Measurements from ENCODE around the gene SH3D19. TPM values are rescaled to one million over a fixed set of nuclear protein-coding genes. Genes with fewer than 3 reads are reported as not detected.

The SH3D19 gene
- polyA plus RNA-seq, 1 donor from 2014 or later, result 0.10 TPM

DNA sequence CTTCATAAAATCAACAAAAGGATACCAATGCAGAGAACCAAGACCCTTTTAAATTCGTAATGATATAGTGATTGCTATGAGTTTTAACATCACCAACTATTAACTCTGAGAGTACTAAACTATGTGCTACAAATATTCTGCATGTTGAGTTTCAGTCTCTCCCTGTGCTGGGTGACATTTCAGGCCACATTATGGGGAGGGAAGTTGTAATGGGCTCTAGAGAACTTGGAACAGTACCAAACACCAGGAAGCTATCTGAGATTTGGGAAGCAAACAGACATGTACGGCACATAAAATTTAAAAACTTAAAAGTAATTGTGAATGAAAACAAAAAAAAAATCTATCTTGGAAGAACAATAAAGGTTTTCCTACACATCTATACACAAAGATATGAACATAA, 108.1 kb downstream of the SH3D19 start:
- Mint-ChIP-seq H3K4me3 (no peak overlapping the region), H3K4me1 (no peaks in the 10 kb centered on the region), H3K9me3 (peaks cover 0 to 3% (median 0%) of the 10 kb centered on the region in 3 donors), H3K36me3 (no peaks in the 10 kb centered on the region), H3K27ac (no peak overlapping the region), H3K27me3 (peaks cover 2% of the 10 kb centered on the region)

DNA sequence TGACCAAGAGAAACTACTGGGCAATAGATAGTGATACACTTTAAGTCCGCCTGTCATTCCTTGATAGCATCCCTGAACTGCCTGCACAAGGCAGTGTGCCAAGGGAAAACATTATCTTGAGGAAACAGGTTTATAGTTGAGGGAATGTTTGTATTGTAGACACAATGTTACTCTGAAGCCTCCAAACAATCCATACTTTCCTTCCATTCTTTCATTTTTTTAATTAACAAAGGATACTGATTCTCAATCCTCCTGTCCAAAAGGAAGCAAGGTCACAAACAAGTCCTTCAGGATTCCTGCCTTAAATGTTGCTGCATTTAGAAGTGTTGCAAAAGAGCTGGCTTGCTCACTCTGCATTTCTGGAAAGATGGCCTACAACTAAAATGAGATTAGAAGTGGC, 110.1 kb downstream of the SH3D19 start:
- H3K9me3 Mint-ChIP-seq, result peaks cover 0 to 3% (median 0%) of the 10 kb centered on the region in 3 donors
- no peak overlapping the region for H3K4me3 Mint-ChIP-seq
- H3K4me1 Mint-ChIP-seq, result no peaks in the 10 kb centered on the region
- no peaks in the 10 kb centered on the region for H3K36me3 Mint-ChIP-seq
- H3K27me3 Mint-ChIP-seq, result peaks cover 5% of the 10 kb centered on the region
- no peak overlapping the region for H3K27ac Mint-ChIP-seq

DNA sequence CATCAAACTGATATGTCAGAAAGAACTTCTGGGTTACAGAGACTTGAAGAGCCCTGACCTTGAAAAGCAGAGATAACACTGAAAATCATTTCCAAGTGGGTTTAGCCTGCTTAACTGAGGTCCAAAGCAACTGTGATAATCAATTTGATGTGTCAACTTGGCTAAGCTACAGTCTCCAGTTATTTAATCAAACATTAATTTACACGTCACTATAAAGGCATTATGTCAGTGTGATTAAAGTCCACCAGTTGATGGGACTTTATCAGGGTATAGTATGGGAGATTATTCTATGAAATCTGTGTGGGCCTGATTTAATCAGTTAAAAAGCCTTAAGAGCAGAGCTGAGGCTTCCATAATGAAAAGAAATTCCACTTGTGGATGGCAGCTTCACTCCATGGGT, 117.5 kb downstream of the SH3D19 start:
- H3K4me3 Mint-ChIP-seq, result no peak overlapping the region
- H3K4me1 Mint-ChIP-seq, result peaks cover 0 to 2% (median 0%) of the 10 kb centered on the region in 3 donors
- H3K27ac Mint-ChIP-seq, result no peak overlapping the region
- no peaks in the 10 kb centered on the region for H3K9me3 Mint-ChIP-seq
- H3K36me3 Mint-ChIP-seq, result no peaks in the 10 kb centered on the region
- peaks cover 3% of the 10 kb centered on the region for H3K27me3 Mint-ChIP-seq

DNA sequence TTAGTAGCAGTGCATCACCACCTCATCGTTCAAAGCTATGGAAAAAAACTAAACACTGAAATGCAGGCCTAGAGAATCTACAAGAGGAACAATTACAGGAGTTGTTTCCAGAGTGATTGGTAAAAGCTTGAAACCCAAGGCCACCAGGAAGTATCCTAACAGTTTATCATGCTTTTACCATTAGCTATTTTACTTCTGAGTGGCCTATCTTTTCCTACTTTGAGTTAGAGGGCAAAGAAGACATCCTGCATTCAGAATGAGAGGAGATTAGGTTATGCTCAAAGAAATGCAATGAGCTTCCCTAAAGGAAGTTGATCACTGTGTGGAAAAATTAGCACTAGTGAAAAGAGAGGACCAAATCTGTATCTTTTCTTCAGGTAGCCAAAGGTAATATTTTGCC, 118.2 kb downstream of the SH3D19 start:
- Mint-ChIP-seq H3K9me3 (no peaks in the 10 kb centered on the region), H3K4me1 (peaks cover 0 to 2% (median 0%) of the 10 kb centered on the region in 3 donors), H3K36me3 (no peaks in the 10 kb centered on the region), H3K4me3 (no peak overlapping the region), H3K27me3 (peaks cover 1% of the 10 kb centered on the region), H3K27ac (no peak overlapping the region)

DNA sequence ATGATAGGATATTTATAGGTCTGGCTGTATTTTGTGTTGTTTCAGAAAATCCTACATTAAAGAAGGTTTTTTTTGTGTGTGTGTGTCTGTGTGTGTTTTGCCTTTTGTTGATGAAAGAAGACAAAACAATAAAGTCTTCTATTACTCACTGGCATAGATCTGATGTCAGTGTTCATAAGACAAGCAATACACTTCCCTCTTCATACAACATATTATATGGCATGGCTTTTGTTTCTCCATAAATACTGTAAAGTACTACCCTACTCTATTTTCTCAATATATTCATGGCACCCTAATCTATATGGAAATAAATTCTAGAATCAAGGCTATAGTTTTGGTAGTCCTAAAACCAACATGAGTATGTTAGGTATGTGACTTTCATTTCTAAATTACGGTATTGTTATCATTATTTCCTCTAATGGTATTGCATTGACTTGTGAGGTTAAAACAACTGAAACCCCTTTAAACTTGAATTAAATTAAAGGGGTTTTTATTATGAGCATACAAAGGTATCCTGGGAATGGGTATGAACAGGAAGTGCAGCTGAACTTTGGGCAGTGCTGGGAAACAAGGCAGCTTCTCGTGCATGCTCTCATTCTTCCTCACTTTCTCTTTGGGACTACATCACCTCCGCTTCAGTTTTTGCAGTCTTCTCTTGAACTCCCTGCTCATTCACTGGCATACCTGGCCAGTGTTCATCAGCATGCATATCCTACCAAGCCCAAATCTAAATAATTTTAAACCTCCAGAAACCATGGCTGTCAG, 119.0 kb downstream of the SH3D19 start:
- Mint-ChIP-seq H3K4me1 (peaks cover 0 to 2% (median 0%) of the 10 kb centered on the region in 3 donors), H3K9me3 (no peaks in the 10 kb centered on the region), H3K4me3 (no peak overlapping the region), H3K27me3 (no peaks in the 10 kb centered on the region), H3K36me3 (no peaks in the 10 kb centered on the region), H3K27ac (no peak overlapping the region)

DNA sequence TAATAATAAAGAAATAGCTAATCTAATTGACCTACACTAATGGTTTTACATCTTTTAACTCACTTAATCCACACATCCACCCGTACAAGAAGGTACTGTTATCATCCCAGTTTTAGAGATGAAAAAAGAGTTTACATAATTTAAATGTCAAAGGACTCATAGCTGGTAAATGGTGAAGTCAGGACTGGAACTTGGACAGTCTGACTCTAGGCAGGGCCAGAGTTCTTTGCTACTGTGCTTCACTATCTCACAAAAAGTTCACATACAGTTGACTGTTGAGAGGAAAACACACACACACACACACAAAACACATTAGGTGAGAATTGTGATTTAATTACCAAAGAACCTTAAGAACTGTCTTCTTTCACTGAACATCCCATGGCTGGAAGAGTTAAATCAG, 119.7 kb downstream of the SH3D19 start:
- Mint-ChIP-seq H3K4me3 (no peak overlapping the region), H3K27me3 (no peaks in the 10 kb centered on the region), H3K4me1 (peaks cover 0 to 2% (median 0%) of the 10 kb centered on the region in 3 donors), H3K36me3 (no peaks in the 10 kb centered on the region), H3K27ac (no peak overlapping the region), H3K9me3 (no peaks in the 10 kb centered on the region)

DNA sequence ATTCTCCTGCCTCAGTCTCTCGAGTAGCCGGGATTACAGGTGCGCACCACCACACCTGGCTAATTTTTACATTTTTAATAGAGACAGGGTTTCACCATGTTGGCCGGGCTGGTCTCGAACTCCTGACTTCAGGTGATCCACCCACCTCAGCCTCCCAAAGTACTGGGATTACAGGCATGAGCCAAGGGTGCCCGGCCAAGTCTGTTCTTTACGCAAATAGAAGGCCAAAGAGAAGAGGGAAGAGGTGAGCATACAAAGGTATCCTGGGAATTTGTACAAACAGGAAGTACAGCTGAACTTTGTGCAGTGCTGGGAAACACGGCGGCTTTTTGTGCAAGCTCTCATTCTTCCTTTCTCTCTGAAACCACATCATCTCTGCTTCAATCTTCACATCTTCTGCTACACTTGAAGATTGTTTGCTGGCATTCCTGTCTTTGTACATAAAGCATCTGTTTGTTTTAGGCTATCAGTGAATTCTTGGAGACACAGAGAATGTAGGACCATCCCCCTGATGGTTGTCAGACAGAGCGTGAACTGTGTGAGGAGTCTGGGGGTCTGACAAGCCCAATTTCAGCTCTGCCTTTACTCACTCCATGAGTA, 120.4 kb downstream of the SH3D19 start:
- H3K9me3 Mint-ChIP-seq, result no peaks in the 10 kb centered on the region
- no peaks in the 10 kb centered on the region for H3K27me3 Mint-ChIP-seq
- H3K36me3 Mint-ChIP-seq, result no peaks in the 10 kb centered on the region
- peaks cover 0 to 2% (median 0%) of the 10 kb centered on the region in 3 donors for H3K4me1 Mint-ChIP-seq
- H3K27ac Mint-ChIP-seq, result no peak overlapping the region
- H3K4me3 Mint-ChIP-seq, result no peak overlapping the region

DNA sequence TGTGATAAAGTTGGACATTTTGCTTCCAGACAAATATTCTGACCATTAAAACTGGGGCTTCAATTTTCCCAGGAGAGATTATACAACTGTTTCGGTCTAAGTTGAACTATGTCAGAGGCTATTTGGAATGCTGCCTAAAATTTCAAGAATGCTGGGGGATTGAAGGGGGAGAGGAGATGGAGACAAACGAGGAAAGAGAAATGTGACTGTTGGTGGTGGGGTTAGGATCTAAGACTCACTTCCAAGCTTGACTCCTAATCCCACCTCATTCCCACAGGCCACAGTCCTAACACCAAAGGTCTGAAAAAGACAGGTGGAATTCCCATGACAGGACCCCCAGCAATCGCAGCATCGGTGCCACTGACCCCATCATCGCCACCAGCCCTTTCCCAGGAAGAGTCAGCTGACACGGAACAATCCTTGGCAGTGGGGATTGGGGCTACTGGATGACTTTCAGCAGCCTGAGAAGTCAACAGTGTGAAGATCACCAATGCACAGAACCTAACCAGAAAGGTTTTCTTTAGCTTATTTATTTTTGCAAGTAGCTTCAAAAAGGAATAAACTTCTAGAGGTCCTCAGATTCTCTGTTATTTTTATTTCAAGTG, 122.5 kb downstream of the SH3D19 start:
- Mint-ChIP-seq H3K27ac (no peak overlapping the region), H3K9me3 (no peaks in the 10 kb centered on the region), H3K4me3 (no peak overlapping the region), H3K4me1 (peaks cover 0 to 2% (median 0%) of the 10 kb centered on the region in 3 donors), H3K27me3 (no peaks in the 10 kb centered on the region), H3K36me3 (no peaks in the 10 kb centered on the region)

DNA sequence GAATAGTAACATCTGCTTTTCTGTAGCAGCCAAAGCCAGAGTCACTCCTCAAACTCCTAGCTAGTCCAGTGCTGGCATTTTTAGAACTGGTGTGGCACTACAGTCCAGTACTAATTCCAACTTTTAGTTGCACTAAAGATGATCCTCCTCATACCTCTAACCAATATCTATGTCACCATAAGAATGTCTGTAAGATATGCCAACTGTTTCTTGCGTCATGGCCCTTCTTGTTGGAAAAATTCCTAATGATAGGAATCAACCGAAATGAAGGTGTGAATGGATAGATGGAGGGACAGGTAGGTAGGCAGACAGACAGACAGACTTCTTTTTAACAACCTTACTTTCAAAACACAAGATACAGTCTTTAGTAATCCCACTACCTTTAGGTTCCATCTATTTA, 123.0 kb downstream of the SH3D19 start:
- Mint-ChIP-seq H3K9me3 (no peaks in the 10 kb centered on the region), H3K36me3 (no peaks in the 10 kb centered on the region), H3K27me3 (no peaks in the 10 kb centered on the region), H3K4me3 (no peak overlapping the region), H3K27ac (no peak overlapping the region), H3K4me1 (peaks cover 0 to 2% (median 0%) of the 10 kb centered on the region in 3 donors)

DNA sequence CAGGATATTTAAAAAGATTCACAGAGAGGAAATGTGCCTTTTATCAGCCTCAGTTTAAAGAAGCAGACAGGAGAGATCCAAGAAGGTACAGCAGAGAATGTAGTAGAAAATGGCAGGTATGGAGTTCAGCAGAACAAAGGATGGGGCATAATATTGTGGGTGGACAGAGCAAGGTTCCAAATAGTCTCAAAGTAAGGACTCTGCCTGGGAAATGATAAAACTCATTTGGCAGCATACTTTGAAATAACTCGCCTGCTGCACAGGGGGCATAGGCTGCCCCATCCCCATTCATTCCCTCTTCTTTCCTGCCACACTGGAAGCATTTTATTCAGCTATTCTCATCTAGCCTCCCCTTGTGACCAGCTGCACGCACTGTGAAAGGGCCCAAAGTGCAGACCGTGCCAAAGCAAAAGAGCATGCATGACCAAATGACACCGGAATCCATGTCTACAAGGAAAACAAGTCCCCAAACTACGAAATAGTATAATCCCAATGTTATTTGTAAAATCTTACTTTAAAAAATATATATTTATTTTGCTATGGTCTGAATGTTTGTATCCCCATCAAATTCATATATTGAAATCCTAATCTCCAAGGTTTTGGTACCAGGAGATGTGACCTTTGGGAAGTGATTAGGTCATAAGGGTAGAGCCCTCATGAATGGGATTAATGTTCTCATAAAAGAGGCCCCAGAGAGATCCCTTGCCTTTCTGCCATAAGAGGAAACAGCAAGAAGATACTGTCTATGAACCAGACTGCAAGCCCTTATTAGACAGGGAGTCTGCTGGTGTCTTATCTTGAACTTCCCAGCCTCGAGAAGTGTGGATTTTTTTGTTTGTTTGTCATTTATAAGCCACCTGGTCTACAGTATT, 125.8 kb downstream of the SH3D19 start:
- no peaks in the 10 kb centered on the region for H3K27me3 Mint-ChIP-seq
- H3K4me1 Mint-ChIP-seq, result no peaks in the 10 kb centered on the region
- no peak overlapping the region for H3K4me3 Mint-ChIP-seq
- peak overlapping the region in 1 of 3 donors; percentile 9 for H3K27ac Mint-ChIP-seq
- no peaks in the 10 kb centered on the region for H3K9me3 Mint-ChIP-seq
- H3K36me3 Mint-ChIP-seq, result no peaks in the 10 kb centered on the region

DNA sequence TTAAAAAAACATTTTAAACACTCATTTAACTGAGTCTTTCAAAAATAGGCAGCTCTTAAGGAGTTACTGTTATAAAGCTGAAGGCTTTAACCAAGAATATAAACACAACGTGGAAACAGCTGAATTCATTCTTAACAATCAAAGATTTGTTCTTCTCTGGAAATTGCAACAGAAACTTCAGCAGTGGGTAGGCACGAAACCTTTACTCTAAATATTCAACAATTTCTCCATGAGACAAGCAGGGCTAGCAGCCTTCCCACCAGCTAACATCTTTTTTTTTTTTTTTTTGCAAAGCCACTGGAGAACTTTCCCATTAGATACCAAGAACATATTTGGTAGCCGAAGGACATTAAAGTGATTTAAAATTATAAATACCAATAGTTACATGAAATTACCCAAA, 126.7 kb downstream of the SH3D19 start:
- H3K4me3 Mint-ChIP-seq, result no peak overlapping the region

DNA sequence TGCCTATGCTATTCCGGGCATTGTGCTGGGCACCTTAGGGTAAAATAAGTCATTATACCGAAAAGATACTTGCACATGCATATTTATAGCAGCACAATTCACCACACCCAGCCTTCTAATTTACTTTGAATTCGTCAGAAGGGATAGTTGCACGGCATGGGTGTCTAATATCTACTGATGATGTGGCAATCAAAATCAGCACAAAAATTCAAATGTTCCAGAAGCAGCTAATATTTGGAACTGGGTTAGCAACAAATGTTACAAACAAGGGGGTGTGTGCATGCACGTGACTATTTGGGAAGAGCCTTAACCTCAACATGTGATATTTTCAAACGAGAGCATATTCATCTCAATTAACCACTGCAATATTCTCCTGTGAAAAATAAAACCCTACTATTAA, 128.2 kb downstream of the SH3D19 start:
- no peak overlapping the region for H3K27ac Mint-ChIP-seq
- no peak overlapping the region for H3K4me3 Mint-ChIP-seq
- H3K36me3 Mint-ChIP-seq, result no peaks in the 10 kb centered on the region
- H3K27me3 Mint-ChIP-seq, result no peaks in the 10 kb centered on the region
- H3K4me1 Mint-ChIP-seq, result no peaks in the 10 kb centered on the region
- H3K9me3 Mint-ChIP-seq, result no peaks in the 10 kb centered on the region

More for the DNA sequence above, 126.7 kb downstream of the SH3D19 start:
- H3K36me3 Mint-ChIP-seq, result no peaks in the 10 kb centered on the region
- H3K27ac Mint-ChIP-seq, result no peak overlapping the region
- H3K9me3 Mint-ChIP-seq, result no peaks in the 10 kb centered on the region
- no peaks in the 10 kb centered on the region for H3K4me1 Mint-ChIP-seq
- no peaks in the 10 kb centered on the region for H3K27me3 Mint-ChIP-seq

DNA sequence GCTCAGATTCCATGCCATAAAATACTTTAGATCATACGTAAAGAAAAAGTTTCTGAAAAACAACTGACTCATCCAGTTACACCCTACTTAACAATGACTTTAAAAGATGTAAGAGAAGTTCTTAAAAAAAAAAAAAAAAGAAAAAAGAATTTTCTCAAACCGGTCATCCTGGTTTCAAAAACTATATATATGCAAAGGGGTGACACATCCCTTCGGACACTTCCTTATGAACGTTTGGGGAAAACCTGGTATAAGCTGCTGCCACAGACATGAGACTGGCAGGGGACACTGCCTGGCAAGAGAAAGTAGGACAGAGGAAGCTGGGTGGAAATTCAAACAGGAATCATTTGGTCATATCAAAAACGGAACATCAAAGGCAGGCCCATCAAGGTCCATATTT, 129.6 kb downstream of the SH3D19 start:
- H3K27me3 Mint-ChIP-seq, result no peaks in the 10 kb centered on the region

DNA sequence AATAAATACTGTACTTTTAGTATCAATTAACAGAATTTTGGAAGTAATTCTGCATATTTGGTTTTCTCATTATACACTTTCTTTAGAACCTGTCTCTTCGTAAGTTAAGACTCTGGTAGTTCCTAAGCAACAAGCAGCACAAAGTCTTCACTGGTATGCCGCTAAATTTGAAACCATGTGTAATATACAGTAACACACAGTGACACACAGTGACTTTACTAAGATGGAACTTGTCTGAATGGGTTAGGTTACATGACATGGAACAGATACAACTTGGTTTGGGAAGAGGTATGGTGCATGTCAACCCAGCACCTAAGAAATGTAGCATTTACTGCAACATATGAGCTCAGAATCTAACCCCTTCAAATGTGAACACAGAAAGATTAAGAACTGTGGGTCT, 132.0 kb downstream of the SH3D19 start:
- no peaks in the 10 kb centered on the region for H3K27me3 Mint-ChIP-seq
- H3K27ac Mint-ChIP-seq, result no peak overlapping the region
- peaks cover 0 to 9% (median 0%) of the 10 kb centered on the region in 3 donors for H3K9me3 Mint-ChIP-seq
- no peaks in the 10 kb centered on the region for H3K36me3 Mint-ChIP-seq
- H3K4me3 Mint-ChIP-seq, result no peak overlapping the region
- H3K4me1 Mint-ChIP-seq, result no peaks in the 10 kb centered on the region

More for the DNA sequence above, 129.6 kb downstream of the SH3D19 start:
- Mint-ChIP-seq H3K9me3 (peaks cover 0 to 4% (median 0%) of the 10 kb centered on the region in 3 donors), H3K4me3 (no peak overlapping the region), H3K4me1 (no peaks in the 10 kb centered on the region), H3K36me3 (no peaks in the 10 kb centered on the region), H3K27ac (no peak overlapping the region)

All from IgD-negative memory B cell (primary cell).